DOHH2 (cell line): ENCODE data around the gene DHH.

Source experiments
- EZH2phosphoT487 ChIP-seq: fragments of 200-600 bp; sonication (generic); IDR thresholded peaks from 2 replicates; pipeline ENCODE4 v1.6.1; 2017; ENCODE audit warnings: borderline replicate concordance, mild to moderate bottlenecking, antibody characterized with exemption, low read length, moderate library complexity, mixed read lengths
- TF ChIP-seq, protein P1 (sequence below): fragments of 200-600 bp; sonication (generic); IDR thresholded peaks from one replicate; pipeline ENCODE4 v1.5.1; 2014; ENCODE audit warnings: antibody characterized with exemption, mild to moderate bottlenecking, low read depth, low read length; ENCODE audit not compliant: poor library complexity, severe bottlenecking

GRCh38 chr12:49058366-49059044, 36.1 kb downstream of the DHH start:
- TF ChIP-seq, protein P1, sequence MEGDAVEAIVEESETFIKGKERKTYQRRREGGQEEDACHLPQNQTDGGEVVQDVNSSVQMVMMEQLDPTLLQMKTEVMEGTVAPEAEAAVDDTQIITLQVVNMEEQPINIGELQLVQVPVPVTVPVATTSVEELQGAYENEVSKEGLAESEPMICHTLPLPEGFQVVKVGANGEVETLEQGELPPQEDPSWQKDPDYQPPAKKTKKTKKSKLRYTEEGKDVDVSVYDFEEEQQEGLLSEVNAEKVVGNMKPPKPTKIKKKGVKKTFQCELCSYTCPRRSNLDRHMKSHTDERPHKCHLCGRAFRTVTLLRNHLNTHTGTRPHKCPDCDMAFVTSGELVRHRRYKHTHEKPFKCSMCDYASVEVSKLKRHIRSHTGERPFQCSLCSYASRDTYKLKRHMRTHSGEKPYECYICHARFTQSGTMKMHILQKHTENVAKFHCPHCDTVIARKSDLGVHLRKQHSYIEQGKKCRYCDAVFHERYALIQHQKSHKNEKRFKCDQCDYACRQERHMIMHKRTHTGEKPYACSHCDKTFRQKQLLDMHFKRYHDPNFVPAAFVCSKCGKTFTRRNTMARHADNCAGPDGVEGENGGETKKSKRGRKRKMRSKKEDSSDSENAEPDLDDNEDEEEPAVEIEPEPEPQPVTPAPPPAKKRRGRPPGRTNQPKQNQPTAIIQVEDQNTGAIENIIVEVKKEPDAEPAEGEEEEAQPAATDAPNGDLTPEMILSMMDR = no peak
- no peak for TF ChIP-seq EZH2phosphoT487
